GM10266 (cell line): ENCODE data around the gene A1BG.

Experiments
- DNase-seq: peaks from one replicate; pipeline ENCODE4 v3.0.0; 2012; ENCODE audit errors: extremely low spot score
- TF ChIP-seq, protein P1 (sequence below): IDR thresholded peaks from 2 replicates; pipeline ENCODE4 v1.5.1; 2012; ENCODE audit warnings: mild to moderate bottlenecking, low read depth; ENCODE audit not compliant: control insufficient read depth, insufficient read depth; ENCODE audit errors: missing control alignments

A1BG gene

DNA sequence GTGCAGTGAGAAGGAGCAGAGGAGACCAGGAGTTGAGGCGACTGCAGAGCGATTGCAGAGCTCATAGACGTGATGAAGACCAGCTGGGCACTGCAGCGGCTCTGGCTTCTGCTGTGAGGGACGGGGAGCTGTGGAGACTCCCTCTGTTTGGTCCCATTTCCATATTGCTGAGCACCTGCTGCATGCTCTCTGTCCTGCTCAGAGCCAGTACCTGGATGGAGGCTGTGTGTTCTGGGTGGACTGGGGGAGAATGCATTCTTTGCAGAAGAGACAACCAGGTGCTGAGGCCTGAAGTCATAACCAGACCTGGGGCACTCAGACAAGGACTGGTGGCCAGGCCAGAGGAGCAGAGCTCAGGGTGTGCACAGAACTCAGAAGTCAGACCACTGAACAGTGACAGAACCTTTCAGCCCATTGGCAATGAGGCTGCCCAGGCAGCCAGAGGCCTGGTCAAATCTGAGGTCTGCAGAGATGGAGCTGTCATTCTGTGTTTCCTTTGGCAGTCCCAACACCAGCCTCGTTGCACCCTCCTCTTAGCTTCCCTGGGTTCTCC lies 1.3 kb upstream of the A1BG start:
- TF ChIP-seq, protein P1, sequence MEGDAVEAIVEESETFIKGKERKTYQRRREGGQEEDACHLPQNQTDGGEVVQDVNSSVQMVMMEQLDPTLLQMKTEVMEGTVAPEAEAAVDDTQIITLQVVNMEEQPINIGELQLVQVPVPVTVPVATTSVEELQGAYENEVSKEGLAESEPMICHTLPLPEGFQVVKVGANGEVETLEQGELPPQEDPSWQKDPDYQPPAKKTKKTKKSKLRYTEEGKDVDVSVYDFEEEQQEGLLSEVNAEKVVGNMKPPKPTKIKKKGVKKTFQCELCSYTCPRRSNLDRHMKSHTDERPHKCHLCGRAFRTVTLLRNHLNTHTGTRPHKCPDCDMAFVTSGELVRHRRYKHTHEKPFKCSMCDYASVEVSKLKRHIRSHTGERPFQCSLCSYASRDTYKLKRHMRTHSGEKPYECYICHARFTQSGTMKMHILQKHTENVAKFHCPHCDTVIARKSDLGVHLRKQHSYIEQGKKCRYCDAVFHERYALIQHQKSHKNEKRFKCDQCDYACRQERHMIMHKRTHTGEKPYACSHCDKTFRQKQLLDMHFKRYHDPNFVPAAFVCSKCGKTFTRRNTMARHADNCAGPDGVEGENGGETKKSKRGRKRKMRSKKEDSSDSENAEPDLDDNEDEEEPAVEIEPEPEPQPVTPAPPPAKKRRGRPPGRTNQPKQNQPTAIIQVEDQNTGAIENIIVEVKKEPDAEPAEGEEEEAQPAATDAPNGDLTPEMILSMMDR, result no peak
- DNase-seq, result no peak

DNA sequence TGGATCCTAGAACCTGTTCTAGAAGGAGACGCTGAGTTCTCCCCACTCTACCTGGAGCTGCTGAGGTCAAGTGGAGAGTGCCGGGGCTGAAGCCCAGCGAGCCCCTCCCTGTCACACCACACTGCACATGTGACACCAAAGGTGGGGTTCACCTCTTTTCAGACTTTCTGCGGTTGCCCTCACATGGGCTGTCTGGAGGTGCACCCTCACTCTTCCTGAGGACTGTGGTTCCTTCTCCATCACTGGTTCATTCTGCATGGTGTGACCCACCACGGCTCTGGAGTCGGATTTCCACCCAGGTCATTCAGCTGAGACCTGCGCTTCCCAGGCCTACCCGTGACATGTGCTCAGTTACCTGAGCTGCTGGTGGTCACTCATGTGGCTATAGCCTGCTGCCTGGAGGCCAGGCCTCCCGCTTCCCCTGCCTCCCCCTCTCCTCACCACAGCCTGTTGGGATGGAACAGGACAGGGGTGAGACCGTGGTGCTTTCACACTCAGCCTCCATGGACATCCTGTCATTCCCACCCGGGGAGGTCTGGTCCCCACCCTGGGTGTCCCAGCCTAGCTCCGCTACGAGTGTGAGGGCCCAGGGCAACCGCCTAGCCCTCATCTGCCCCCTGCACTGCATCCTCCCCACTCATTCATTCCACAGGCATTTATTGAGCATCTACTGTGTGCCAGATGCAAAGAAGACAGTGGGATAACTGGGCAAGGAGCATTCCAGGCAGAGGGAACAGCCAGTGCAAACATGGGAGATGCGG lies 605 bp upstream of the A1BG start:
- no peak for DNase-seq
- TF ChIP-seq, protein P1, result no peak

DNA sequence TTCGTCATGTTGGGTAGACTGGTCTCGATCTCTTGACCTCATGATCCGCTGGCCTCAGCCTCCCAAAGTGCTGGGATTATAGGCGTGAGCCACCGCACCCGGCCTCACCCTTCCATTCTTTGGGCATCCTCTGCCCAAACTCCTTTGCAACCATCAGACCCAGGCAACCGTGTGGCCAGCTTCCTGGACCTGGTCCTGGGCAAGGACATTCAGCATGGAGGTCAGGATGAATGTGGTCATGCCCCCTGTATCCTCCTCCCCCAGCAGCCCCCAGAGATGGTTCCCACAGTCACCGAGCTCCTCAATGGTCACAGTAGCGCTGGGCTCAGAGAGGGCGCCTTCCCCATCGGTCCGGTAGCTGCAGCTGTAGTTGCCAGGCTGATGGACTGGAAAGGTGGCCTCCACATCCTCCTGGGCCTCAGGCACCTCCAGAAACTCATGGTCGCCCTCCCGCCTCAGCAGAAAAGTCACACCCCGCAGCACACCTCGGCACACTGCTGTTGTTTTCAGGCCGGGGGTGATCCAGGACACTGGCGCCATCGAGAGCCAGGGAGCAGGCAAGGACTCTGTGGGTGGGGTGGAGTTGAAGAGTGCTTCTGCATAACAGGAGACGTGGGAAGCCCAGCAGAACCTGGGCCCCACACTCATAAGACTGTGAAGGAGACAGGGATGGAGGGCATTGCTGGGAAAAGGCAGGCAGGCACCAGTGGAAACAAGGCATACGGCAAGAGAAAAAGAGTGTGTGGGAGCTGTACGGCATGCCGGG lies 1.1 kb downstream of the A1BG start:
- DNase-seq, result no peak
- TF ChIP-seq, protein P1, result no peak

DNA sequence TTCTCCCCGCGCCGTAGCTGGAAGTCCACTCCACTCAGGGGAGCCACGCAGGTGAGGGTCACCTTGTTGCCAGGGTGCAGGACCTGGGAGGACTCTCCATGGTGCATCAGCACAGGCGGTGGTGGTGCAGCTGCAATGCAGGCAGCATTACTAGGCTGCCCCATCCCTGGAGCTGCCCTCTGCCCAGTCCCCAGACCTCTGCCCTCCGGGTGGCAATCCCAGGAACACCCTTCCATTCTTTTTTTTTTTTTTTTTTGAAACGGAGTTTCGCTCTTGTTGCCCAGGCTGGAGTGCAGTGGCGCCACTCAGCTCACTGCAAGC lies 1.8 kb downstream of the A1BG start:
- TF ChIP-seq, protein P1, result no peak
- DNase-seq, result no peak

DNA sequence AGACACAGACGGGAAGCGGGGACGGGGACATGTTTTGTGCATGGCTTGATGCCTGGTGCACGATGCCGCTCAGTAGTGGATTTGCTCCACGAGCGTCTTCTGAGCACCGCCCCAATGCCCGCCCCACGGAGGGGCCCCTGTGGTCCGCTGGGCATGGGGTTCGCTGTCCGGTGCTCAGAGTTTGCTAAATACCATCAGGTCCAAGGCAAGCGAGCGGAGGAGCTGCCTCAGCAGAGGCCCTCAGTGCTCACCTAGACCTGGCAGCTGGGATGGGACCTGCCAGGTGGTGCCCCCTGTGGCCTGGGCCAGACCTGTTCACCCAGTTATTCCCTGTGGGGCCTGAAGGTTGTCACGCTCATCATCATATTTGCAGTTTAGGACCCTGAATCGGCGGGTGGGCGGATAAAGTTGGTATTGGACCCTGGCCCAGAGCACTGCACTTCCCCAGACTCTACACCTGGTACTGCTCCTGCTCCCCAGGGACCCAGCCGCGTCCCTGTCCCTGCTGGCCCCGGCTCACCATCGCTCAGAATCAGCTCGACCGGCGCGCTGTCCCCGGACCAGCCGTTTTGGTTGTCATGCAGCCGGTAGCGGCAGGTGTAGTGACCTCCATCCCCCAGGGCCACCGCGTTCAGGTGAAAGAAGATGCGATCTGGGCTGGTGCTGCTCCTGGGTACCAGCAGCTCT lies 2.3 kb downstream of the A1BG start:
- DNase-seq, result no peak
- TF ChIP-seq, protein P1, result no peak

DNA sequence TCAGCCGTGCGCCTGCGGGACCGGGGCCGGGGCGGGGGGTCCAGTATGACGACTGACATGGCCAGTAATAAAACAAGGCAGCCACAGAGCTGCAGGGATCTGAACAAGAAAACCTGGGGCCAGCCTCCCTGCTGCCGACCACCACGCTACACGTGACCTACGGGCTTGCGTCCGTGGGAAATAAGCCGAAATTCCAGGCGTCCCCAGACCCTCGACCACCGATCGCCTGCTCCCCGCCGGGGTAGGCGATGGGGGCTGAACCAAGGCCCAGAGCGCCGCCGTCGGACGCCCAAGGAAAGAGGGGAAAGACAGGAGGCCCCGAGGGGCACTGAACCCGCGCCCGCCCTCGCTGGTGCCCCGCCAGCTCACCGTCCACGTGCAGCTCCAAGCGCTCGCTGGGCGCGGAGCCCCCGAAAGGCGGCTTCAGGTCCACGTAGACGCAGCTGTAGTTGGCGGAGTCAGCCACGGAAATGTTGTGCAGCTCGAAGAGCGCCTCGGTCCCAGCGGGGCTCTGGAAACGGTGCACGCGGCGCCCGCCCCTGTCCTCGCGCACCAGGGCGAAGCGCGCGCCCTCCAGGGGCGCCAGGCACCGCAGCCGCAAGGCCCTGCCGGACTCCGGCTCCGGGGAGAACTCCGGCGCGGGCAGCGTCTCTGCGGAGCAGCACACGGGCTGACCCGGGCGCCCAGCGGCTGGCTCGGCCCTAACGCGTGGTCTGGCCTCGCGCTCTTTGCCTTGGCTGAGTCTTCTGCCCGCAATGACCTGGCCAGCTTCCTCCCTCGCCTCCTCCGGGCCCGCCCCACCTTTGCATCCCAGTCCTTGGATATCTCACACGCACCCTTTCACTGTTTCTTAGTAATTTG lies 3.1 kb downstream of the A1BG start:
- TF ChIP-seq, protein P1, result no peak
- DNase-seq, result no peak
